Measurements from ENCODE around the gene NCR1.

- no peak for TF ChIP-seq CTCF (conservative IDR thresholded peaks at IDR 0.05)
- no peak for TF ChIP-seq EZH2 (IDR thresholded peaks at IDR 0.05; ENCODE audit: low read depth)
These were observed 32.0 kb downstream of the NCR1 start for GRCh38 chr19:54937926-54938325.

Data from PC-9 (cell line).